OCI-M1 (cell line): ENCODE data around the gene PIK3C2G.

Experiments
- DNase-seq: peaks from one replicate; lab custom pipeline; 2025; lab: John Stamatoyannopoulos, UW

PIK3C2G gene

DNA sequence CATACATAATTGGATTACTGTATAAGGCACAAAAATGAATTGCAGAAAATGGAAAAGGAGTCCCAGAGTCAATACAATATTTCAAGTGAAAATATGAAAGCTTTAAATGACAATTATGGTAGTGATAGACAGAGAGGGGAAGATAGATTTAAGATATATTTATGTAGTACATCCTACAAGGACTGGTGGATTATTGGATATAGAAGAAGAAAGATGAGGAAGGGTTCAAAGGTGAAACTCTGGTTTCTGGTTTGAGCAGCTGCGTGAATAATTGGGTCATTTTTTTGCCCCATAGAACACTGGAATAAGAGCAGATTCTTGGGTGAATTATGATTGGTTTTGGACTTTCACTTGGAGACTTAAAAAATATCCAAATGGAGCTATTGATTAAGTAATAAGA, 19.4 kb downstream of the PIK3C2G start:
- DNase-seq: no peak

DNA sequence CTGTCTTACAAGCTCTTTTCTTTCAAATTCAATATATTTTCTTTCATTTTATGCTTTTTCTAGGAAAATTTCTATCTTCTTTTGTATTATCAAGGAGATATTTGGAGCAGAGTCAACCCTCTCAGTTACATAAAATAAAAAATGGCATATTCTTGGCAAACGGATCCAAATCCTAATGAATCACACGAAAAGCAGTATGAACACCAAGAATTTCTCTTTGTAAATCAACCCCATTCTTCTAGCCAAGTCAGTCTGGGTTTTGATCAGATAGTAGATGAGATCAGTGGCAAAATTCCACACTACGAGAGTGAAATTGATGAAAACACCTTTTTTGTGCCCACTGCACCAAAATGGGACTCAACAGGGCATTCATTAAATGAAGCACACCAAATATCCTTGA, 20.6 kb downstream of the PIK3C2G start:
- DNase-seq: no peak

DNA sequence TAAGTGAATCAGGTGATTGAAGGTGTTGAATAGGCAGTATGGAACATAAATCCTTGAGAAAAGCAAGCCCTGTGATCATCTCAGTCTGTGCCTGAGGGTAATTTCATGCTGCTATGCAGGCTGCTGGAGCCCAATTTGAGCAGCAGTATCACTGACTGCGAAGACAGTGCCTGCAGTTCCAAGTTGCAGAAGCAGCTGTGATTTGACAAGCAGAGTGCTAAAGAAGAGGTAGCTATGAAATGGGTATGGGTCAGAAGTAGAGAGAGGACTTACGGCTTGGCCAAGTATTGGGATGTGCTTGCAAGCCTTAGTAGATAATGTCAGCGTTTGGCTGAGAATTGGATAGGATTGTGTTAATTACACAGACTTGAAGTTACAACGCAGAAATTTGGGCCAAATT, 22.5 kb downstream of the PIK3C2G start:
- DNase-seq: no peak

DNA sequence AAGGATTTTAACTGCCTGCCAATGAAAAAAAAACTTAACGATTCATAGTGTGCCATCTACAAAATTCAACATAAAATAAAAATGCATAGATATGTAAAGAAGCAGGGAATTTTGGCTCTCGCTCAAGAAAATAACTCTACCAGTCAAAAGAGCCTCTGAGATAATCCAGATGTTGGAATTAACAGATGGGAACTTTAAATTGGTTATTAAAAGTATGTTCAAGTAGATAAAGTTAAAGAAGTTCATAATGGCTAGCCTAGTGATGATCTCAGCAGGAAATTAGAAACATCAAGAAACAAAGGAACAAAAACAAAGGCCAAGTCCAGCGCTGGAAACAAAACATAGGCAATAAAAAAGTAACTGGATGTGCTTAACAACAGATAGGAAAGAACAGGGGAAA, 23.1 kb downstream of the PIK3C2G start:
- no peak for DNase-seq

DNA sequence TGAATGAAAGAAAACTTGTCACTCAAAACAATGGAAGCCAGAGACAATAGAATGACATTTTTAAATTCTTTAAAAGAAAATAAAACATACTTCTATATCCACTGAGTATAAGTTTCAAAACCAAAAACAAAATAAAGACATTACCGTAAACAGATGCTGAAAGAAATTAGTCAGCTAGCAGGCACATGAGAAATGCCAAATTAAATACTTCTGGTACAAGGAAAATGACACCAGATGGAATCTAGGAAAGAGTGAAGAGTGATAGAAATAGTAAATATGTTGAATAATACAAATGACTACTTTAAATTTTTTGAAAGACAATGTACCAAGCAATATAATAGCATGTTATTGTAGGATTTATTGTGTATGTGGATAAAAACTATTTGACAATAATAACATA, 23.8 kb downstream of the PIK3C2G start:
- DNase-seq: no peak

DNA sequence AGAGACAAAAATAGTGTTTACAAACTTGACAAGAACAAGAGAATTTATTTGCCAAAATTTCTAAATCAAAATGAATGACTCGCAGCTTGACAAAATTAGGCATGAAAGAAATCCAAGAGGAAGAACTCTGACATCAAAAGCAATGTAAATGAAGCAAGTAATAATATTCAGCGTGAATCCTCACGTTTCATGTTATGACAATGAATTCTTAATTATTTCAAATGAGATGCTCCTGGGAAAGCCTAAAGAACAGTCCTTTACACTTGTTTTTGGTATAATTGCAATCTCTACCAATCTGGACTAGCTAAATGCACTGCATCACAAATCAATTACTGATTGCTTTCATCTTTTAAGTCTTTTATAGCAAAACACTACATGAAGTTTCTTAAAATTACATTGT, 29.1 kb downstream of the PIK3C2G start:
- DNase-seq: no peak

DNA sequence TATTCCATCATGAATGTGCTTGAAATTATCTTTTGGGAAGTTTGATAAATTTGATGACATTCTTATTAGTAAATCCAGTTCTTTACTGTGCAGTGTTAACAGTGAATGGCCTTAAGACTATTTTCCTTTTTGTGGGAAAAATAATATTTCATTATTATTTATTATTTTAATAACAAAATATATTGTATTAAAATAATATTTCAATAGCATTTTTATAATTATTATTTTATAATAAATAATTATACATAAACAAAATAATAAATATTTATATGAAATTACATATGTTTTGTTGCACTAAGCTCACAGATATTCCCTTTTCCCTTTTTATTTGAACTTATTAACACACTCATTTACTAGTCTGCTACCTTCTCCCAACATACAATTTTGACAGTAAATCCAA, 33.6 kb downstream of the PIK3C2G start:
- DNase-seq: no peak

DNA sequence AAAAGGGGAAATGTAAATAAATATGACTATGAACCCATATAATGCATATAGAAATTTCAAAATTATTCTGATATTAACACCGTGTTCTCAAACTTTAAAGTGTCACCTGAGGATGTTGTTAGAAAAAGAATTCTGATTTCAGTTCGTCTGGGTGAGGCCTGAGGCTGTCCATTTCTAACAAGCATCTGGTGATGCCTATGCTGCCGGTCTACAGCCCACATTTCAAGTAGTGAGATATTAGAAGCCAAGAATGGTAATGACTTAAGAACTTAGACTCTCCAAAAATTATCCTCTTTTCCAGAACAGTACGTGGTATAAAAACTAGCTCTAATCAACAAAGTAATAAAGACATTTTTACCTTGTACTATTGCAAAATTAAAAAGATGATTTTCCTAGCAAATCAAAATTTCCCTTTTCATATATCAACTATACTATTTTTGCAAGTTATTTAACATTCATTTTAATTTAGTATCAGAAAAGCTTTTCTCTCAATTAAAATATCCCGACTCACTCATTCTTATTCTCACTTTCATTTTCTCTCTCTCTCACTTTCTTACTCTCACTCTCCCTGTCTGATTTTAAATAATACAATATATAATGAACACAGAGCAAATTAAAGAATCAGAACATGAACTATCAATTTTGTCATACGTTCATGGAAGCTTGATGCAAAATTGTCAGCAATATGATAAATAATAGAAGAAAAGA, 35.0 kb downstream of the PIK3C2G start:
- peak; percentile 54 for DNase-seq

DNA sequence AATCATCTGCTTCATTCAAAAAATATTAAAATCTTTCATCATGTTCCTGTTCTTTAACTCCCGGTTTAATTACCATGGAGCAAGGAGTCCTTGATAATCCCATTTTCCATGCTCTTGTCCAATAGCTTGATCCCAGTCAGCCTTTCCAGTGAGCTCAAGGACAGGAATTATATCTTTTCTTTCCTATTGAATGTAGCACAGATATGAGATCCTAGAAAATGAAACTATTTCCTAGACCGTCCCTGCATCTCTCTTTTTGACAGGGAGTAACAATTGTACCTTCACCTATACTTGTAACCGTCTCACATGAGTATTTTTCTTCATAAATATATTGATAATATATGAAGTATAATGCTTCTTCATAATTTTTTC, 35.6 kb downstream of the PIK3C2G start:
- DNase-seq: peak; percentile 51

DNA sequence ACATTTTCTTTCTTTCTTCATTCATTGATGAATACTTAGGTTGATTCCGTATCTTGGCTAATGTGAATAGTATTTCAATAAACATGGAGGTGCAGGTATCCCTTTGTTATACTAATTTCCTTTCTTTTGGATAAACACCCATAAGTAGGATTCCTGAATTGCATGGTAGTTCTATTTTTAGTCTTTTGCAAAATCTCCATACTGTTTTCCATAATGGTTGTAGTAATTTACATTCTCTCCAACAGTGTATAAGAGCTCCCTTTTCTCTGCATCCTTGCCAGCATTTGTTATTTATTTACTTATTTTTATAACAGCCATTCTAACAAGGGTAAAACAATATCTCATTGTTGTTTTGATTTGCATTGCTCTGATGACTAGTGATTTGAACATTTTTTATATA, 36.6 kb downstream of the PIK3C2G start:
- no peak for DNase-seq

DNA sequence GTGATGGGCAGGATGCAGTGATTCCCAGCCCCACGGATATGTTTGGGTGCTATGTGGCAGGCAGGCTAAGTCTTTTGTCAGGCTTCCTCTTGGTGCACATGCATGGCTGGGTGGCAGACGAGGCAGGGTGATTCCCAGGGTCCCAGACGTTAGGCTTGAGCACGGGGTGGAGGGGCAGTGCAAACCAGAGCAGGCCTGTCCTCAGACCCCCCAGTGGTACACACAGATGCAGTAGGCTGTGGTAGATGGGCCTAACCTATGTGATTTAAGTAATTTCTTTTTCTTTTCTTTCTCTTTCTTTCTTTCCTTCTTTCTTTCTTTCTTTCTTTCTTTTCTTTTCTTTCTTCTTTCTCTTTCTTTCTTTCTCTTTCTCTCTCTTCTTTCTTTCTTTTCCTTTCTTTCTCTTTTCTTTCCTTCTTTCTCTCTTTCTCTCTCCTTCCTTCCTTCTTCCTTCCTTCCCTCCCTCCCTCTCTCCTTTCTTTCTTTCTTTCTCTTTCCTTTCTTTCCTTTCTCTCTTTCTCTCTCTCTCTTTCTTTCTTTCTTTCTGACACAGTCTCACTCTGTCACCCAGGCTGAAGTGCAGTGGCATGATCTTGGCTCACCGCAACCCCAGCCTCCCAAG, 41.6 kb downstream of the PIK3C2G start:
- no peak for DNase-seq

DNA sequence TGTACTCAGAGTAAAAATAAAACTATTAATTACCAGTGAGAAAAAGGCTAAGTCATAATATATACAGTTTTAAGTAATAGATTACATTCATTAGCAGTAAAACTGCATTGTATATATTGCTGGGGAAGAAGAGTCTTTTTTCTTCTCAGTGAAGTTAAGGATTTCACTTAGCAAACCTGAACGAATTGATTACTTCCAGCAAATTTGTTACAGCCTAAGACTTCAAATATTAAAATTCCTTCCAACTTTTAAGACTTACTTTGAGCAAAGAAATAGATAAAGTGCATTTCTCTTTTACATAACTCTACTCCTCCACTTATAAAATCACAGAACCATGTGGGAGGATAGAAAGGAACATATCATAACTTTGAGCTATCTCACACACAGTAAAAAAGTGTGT, 43.3 kb downstream of the PIK3C2G start:
- no peak for DNase-seq

DNA sequence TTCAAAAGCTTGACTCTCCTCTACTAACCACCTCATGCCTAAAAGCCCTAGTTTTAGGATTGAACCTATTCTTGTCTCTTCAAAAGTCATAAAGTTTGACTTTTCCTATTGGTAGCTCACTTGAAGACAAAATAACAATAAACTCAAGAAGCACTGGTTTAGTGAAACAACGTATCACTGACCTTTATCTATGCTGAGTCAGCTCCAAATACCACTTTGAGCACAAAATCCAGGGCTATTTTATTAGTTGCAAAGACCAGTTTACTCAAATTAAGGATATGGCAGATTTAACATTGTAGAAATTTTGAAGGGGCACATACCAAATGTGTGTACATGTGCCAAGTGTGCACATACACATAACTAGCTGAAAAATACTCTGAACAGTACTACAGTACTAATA, 45.0 kb downstream of the PIK3C2G start:
- DNase-seq: no peak

DNA sequence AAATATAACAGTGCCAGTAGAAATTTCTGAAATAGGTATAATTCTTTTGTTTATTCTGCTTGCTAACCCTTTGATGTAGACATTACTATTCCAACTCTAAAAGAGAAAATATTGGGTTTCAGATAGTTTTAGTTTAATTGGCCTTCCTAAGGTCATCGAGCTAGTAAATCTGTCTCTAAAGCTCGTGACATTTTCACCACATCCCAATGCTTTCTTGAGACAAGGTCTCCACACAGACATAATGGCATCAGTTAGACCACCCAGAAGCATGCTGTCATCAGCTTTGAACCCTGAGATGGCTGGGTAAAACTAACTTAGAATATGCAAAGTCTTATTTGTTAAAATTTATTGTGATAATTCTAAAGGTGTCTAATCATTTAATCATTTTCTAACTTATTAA, 52.0 kb downstream of the PIK3C2G start:
- no peak for DNase-seq

DNA sequence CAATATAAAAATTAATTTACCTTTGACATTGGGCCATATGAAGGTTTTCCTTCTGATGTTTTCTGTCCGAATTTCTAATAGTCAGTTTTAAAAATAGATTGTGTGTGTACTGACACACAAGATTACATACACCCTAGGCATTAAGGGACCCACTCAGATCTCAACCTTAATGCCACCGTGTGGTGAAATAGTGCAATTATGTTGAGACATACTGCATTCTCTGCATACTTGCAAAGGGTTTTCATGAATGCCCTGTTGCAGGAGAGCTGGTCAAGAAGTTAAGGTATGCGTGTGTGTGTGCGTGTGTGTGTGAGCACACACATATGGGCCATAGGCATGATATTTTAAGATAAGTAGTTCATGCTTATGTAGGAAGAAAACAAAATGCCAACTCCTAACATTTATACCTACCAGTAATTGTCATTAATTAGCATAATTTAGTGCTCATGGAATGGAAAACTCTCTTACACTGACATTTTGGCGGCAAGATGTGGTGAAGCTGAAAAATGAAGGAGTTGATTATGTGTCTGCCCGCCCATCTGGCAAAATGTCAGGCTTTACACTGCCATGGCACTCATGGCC, 58.8 kb downstream of the PIK3C2G start:
- peak; percentile 84 for DNase-seq

DNA sequence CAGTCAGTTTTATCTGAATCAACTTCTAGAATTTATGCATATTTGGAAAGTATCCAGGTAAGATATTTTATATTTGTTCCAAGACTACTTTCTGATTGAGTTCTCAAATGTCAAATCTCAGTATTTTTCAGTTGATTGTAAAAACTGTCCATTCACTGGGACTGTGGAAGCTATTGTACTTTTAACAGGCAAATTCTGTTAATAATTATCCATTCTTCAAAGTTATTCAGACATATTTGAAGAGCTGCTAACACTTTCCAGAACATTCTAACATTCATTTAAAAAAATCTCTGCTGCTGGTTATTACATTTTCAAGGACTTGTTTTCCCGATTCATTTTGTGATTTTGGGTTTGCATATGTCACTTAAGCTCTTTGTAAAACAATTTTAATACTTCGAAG, 59.7 kb downstream of the PIK3C2G start:
- DNase-seq: no peak

DNA sequence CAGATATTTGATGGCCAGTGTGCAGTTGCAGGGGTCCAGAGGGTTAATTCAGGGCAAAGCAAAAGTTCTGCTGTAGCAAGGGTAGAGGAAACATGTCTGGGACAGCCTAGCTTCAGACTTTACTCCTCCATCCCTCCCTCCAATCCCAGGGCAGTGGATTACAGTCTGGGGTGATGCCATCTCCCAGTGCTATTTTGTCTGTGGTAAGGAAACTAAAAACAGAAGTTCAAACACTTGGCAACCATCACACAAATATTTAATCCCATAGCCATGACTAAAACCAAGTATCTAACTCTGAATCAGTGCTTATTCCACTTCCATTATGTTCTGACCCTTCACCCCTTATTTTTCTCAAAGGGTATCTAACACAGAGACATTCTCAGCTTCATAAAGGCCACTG, 61.8 kb downstream of the PIK3C2G start:
- no peak for DNase-seq

DNA sequence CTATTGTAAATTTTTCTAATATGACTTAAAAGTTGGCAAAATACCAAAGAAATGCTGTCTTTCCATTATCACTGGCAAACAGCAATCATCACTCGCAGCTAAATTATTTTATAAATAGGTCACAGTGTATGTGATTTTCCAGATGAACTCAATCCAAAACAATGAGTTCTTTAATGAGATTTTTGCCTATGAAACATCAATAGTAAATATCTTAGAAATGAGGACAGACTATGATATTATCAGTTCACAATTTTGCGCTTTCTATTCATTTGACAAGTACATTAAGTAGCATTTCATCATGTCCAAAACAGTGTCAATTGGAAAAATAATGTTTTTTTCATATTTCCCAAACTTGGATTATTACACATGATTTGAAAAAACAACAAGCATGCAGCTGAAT, 65.7 kb downstream of the PIK3C2G start:
- DNase-seq: no peak

DNA sequence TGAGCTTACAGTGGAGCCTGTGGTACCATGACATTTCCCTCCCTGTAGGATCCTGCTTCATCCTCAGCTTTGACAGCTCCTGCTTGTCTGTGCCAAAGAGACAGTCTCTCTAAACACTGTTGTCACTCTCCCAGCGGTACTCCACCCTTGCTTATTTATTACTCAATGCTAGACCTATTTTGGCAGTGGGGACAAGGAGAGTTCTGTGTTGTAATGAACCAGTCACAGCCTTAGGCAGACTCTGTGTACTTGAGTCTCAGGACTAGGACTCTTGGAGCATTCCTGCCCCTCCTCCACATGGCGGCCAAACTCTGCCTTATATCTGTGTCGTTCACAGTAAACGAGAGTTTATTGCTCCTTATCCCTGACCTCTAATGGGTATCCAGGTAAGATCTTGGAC, 70.9 kb downstream of the PIK3C2G start:
- no peak for DNase-seq

DNA sequence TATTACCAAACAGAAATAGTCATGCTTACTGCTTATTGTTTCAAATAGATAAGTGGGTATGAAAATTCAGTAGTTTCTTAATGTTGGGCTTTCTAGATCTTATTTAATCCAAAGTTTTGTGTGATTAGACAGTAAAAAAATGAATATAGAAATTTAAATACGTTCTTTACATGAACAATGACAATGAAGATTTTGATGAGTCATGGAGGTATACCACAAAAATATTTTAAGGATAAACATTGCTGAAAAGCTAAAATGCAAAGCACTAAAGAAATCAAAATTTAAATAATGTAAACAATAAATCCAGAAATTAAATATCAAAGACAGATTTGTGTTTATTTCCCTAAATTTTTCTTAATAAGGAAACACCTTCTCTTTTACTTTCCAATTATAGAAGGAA, 78.3 kb downstream of the PIK3C2G start:
- peak; percentile 26 for DNase-seq

DNA sequence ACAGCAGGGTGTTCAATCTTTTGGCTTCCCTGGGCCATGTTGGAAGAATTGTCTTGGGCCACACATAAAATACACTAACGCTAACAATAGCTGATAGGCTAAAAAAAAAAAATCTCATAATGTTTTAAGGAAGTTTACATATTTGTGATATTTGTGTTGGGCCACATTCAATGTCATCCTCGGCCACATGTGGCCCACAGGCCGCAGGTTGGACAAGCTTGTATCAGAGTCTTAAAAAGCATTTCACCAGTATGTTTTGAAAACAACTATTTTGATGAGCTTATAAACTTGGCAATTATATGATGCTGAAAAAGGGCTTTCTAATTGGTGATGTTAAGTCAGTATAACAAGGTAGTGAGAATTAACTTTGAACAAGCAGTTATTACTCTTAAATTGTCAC, 78.9 kb downstream of the PIK3C2G start:
- no peak for DNase-seq

DNA sequence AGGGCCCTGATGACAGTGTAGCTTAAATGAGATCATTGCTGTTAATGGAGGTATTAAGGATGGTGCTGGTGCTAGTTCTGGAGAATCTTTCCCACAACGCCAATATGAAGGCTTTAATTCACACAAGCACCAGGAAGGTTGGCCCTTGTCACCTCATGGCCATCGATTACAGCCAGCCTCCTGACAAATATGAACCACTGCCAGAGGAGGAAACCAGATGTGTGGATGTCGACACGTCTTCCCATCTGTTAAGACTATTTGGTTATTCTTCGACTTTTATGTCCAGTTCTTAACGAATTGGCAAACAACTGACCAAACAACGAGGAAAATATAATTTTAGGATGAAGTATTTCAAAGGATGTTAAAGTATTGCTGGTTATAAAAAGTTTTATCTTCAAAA, 79.5 kb downstream of the PIK3C2G start:
- no peak for DNase-seq

DNA sequence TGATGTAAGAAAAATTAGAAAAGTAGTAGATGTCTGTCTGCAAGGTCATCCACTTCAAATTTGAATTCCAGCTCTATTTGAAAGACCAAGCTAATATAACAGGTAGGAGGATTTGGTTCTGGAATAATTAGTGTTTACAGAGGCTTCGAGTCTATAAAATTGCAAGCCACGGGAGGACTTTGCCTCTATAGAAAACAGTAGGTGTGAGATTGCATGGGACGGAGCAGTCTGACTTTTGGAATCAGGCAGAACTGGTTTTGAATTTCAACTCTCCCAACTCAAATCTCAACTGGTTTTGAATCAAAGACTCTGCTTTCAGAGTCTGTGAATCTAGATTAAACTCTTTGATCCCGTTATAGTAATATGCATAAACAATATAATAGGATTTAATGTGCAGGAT, 82.4 kb downstream of the PIK3C2G start:
- DNase-seq: no peak
